OCI-LY7 (cell line): ENCODE data around the gene UMPS. TPM values are rescaled to one million over a fixed set of nuclear protein-coding genes. Genes with fewer than 3 reads are reported as not detected.
"Not testable (repeated sequence)": the region's sequence is repeated elsewhere in the genome, so short reads cannot be mapped to it uniquely, and the experiment has no call there.

Source experiments
- BruUV-seq: library from RNA; stranded (reverse); fragments of 400-500 nt; replicated peaks from 2 replicates; lab custom pipeline; 2021; lab: Mats Ljungman, UMichigan
- CTCF ChIA-PET: fragments of 300-600 bp; sonication (Branson Sonifier 250); formaldehyde crosslinking; loops from one replicate; lab custom pipeline; 2022; ENCODE audit warnings: antibody characterized with exemption; ENCODE audit not compliant: unreplicated experiment; lab: Charles Lee
- POLR2A ChIA-PET: fragments of 300-600 bp; sonication (Branson Sonifier 250); formaldehyde crosslinking; loops from one replicate; lab custom pipeline; 2022; ENCODE audit warnings: antibody characterized with exemption; lab: Charles Lee
- DNase-seq: peaks from one replicate; pipeline ENCODE4 v3.0.0-alpha.2; 2015; ENCODE audit warnings: low spot score
- H2AFZ ChIP-seq: fragments of 200-600 bp; sonication (generic), shearing (Covaris generic); 2 replicates; pipeline ENCODE4 v1.6.1; 2014; ENCODE audit warnings: mild to moderate bottlenecking, antibody characterized with exemption, low read length, moderate library complexity
- H3K27ac ChIP-seq: fragments of 200-600 bp; sonication (generic); 2 replicates; pipeline ENCODE4 v1.5.1; 2014; ENCODE audit warnings: mixed run types, low read depth, mild to moderate bottlenecking, moderate library complexity, low read length, inconsistent platforms; ENCODE audit not compliant: poor library complexity, severe bottlenecking
- H3K36me3 ChIP-seq: fragments of 200-600 bp; sonication (generic); 2 replicates; pipeline ENCODE4 v1.6.1; 2014; ENCODE audit warnings: mild to moderate bottlenecking, antibody characterized with exemption, low read length, moderate library complexity, mixed read lengths; ENCODE audit not compliant: insufficient read depth
- H3K4me1 ChIP-seq: fragments of 200-600 bp; sonication (generic); 2 replicates; pipeline ENCODE4 v1.5.1; 2014; ENCODE audit warnings: mild to moderate bottlenecking, low read length; ENCODE audit not compliant: insufficient read depth, poor library complexity, severe bottlenecking
- H3K4me2 ChIP-seq: fragments of 200-600 bp; sonication (generic); 2 replicates; pipeline ENCODE4 v1.6.1; 2014; ENCODE audit warnings: mild to moderate bottlenecking, low read length
- H3K4me3 ChIP-seq: fragments of 200-600 bp; sonication (generic); 2 replicates; pipeline ENCODE4 v1.5.1; 2014; ENCODE audit warnings: mild to moderate bottlenecking, low read depth, low read length; ENCODE audit not compliant: poor library complexity, severe bottlenecking
- H3K79me2 ChIP-seq: fragments of 200-600 bp; sonication (generic); 2 replicates; pipeline ENCODE4 v1.6.1; 2016; ENCODE audit warnings: low read depth, mild to moderate bottlenecking, low read length, moderate library complexity, mixed read lengths; ENCODE audit not compliant: insufficient read depth
- H3K9me2 ChIP-seq: fragments of 200-600 bp; sonication (generic); 2 replicates; pipeline ENCODE4 v1.6.1; 2016; ENCODE audit warnings: mild to moderate bottlenecking, low read length, mixed read lengths; ENCODE audit not compliant: insufficient read depth
- H3K9me3 ChIP-seq: fragments of 200-600 bp; sonication (generic); 2 replicates; pipeline ENCODE4 v1.6.1; 2014; ENCODE audit warnings: mild to moderate bottlenecking, mixed run types, low read length, mixed read lengths
- H4K20me1 ChIP-seq: fragments of 200-600 bp; sonication (generic); 2 replicates; pipeline ENCODE4 v1.6.1; 2014; ENCODE audit warnings: mild to moderate bottlenecking, antibody characterized with exemption, low read length, moderate library complexity, mixed read lengths; ENCODE audit not compliant: insufficient read depth
- CTCF ChIP-seq: fragments of 200-600 bp; sonication (generic); conservative IDR thresholded peaks from 2 replicates; pipeline ENCODE4 v1.5.1; 2014; ENCODE audit warnings: mild to moderate bottlenecking, antibody characterized with exemption, low read length, moderate library complexity, mixed read lengths
- EZH2phosphoT487 ChIP-seq: fragments of 200-600 bp; sonication (generic); IDR thresholded peaks from 2 replicates; pipeline ENCODE4 v1.6.1; 2018; ENCODE audit warnings: low read depth, borderline replicate concordance, mild to moderate bottlenecking, mixed run types, antibody characterized with exemption, low read length, moderate library complexity, mixed read lengths
- intact Hi-C: fragments of 100-400 bp; cut with micrococcal nuclease; formaldehyde crosslinking; loops from one replicate; pipeline ENCODE4 v1.10.0; 2022; ENCODE audit not compliant: unreplicated experiment
- total RNA-seq, 2 experiments: library from RNA; depleted of rRNA in 1 of 2; stranded (reverse); fragments of >200 nt in 1 of 2; shearing (Covaris generic) in 1 of 2; gene quantifications; 2 replicates each; pipeline ENCODE4 v1.2.3, GENCODE V29; 2014 to 2022

The UMPS gene
- total RNA-seq, 2 experiments from 2014 or later, result 24.8 to 62.7 TPM

- DNase-seq, result no peak
- intact Hi-C loops, result no loop called here
These were observed 57.4 kb downstream of the UMPS start for GRCh38 chr3:124787476-124788195.

GRCh38 chr3:124788254-124788745 is 58.0 kb downstream of the UMPS start:
- H3K9me3 ChIP-seq, result no peaks in the 10 kb centered on the region
- H3K79me2 ChIP-seq, result no peaks in the 10 kb centered on the region
- ChIA-PET CTCF (no interaction called here), POLR2A (no interaction called here)
- no peak overlapping the region for H3K27ac ChIP-seq
- DNase-seq, result no peak
- H3K4me1 ChIP-seq, result no peaks in the 10 kb centered on the region
- no peak overlapping the region for H3K4me2 ChIP-seq
- H4K20me1 ChIP-seq, result no peaks in the 10 kb centered on the region
- intact Hi-C loops, result no loop called here
- no peaks in the 10 kb centered on the region for H3K36me3 ChIP-seq
- H3K9me2 ChIP-seq, result no peaks in the 10 kb centered on the region
- TF ChIP-seq CTCF (no peak), EZH2phosphoT487 (no peak)
- no TSS peak for BruUV-seq
- no peak overlapping the region for H3K4me3 ChIP-seq
- no peak overlapping the region for H2AFZ ChIP-seq

More at GRCh38 chr3:124787476-124788195, 57.4 kb downstream of the UMPS start:
- H3K4me2 ChIP-seq, result no peak overlapping the region
- no peak overlapping the region for H3K4me3 ChIP-seq
- H3K4me1 ChIP-seq, result no peaks in the 10 kb centered on the region
- CTCF ChIA-PET, result no interaction called here
- TF ChIP-seq CTCF, result no peak
- TF ChIP-seq EZH2phosphoT487, result no peak
- H3K9me2 ChIP-seq, result no peaks in the 10 kb centered on the region
- POLR2A ChIA-PET, result no interaction called here
- H3K36me3 ChIP-seq, result no peaks in the 10 kb centered on the region
- no TSS peak for BruUV-seq
- no peak overlapping the region for H2AFZ ChIP-seq
- no peaks in the 10 kb centered on the region for H4K20me1 ChIP-seq
- no peak overlapping the region for H3K27ac ChIP-seq
- no peaks in the 10 kb centered on the region for H3K9me3 ChIP-seq
- no peaks in the 10 kb centered on the region for H3K79me2 ChIP-seq

GRCh38 chr3:124789103-124789502 is 58.9 kb downstream of the UMPS start:
- H3K4me2 ChIP-seq, POLR2A ChIA-PET, H3K9me2 ChIP-seq, H3K27ac ChIP-seq, H3K9me3 ChIP-seq, H2AFZ ChIP-seq, H3K4me1 ChIP-seq, BruUV-seq, intact Hi-C loops, H3K36me3 ChIP-seq, DNase-seq, CTCF ChIA-PET, H3K4me3 ChIP-seq, H3K79me2 ChIP-seq, H4K20me1 ChIP-seq: not testable (repeated sequence)
